ENCODE results near the gene OSBPL8. TPM values are rescaled to one million over a fixed set of nuclear protein-coding genes. Genes with fewer than 3 reads are reported as not detected.

The OSBPL8 gene
- total RNA-seq, 2 experiments from 2014 or later: 86.7 to 87.2 TPM

GRCh38 chr12:76446090-76446489 lies 113.5 kb downstream of the OSBPL8 start:
- POLR2A ChIA-PET: no interaction called here
- CTCF ChIA-PET: interaction anchor here (1.0 kb wide), 1 partner anchor 10 kb away, joined by 3 read pairs; no protein-coding TSS in a partner anchor

GRCh38 chr12:76445462-76445861 lies 114.1 kb downstream of the OSBPL8 start:
- POLR2A ChIA-PET: no interaction called here
- CTCF ChIA-PET: interaction anchor here (1.0 kb wide), 1 partner anchor 11 kb away, joined by 3 read pairs; no protein-coding TSS in a partner anchor

- ChIA-PET CTCF (no interaction called here), POLR2A (interaction anchor here (0.6 kb wide), 1 partner anchor 78 kb away, joined by 4 read pairs; no protein-coding TSS in a partner anchor)
Observed at GRCh38 chr12:76444408-76444984, 115.1 kb downstream of the OSBPL8 start.

GRCh38 chr12:76441016-76441415 lies 118.6 kb downstream of the OSBPL8 start:
- POLR2A ChIA-PET: interaction anchor here (0.6 kb wide), 1 partner anchor 32 kb away, joined by 5 read pairs; no protein-coding TSS in a partner anchor
- CTCF ChIA-PET: interaction anchor here (0.6 kb wide), 1 partner anchor 841 kb away, joined by 3 read pairs; no protein-coding TSS in a partner anchor

GRCh38 chr12:76432733-76433132 lies 126.8 kb downstream of the OSBPL8 start:
- POLR2A ChIA-PET: no interaction called here
- CTCF ChIA-PET: no interaction called here

- ChIA-PET CTCF (no interaction called here), POLR2A (no interaction called here)
Observed at GRCh38 chr12:76428117-76428516, 131.5 kb downstream of the OSBPL8 start.

- ChIA-PET POLR2A (no interaction called here), CTCF (no interaction called here)
Observed at GRCh38 chr12:76426160-76426559, 133.4 kb downstream of the OSBPL8 start.

- CTCF ChIA-PET: no interaction called here
- POLR2A ChIA-PET: no interaction called here
Observed at GRCh38 chr12:76424941-76425340, 134.6 kb downstream of the OSBPL8 start.

GRCh38 chr12:76422543-76423438 lies 136.8 kb downstream of the OSBPL8 start:
- ChIA-PET POLR2A (interaction anchor here (0.5 kb wide), 1 partner anchor 340 kb away, joined by 3 read pairs; no protein-coding TSS in a partner anchor), CTCF (no interaction called here)

- ChIA-PET CTCF (no interaction called here), POLR2A (no interaction called here)
Observed at GRCh38 chr12:76422154-76422542, 137.4 kb downstream of the OSBPL8 start.

GRCh38 chr12:76421046-76421445 lies 138.5 kb downstream of the OSBPL8 start:
- ChIA-PET POLR2A (no interaction called here), CTCF (interaction anchor here (1.1 kb wide), 1 partner anchor 35 kb away, joined by 3 read pairs; no protein-coding TSS in a partner anchor)

GRCh38 chr12:76420222-76420621 lies 139.3 kb downstream of the OSBPL8 start:
- ChIA-PET CTCF (no interaction called here), POLR2A (no interaction called here)

- ChIA-PET CTCF (interaction anchor here (0.6 kb wide), 1 partner anchor 39 kb away, joined by 3 read pairs; no protein-coding TSS in a partner anchor), POLR2A (no interaction called here)
Observed at GRCh38 chr12:76417116-76417515, 142.5 kb downstream of the OSBPL8 start.

GRCh38 chr12:76413121-76413520 lies 146.4 kb downstream of the OSBPL8 start:
- CTCF ChIA-PET: no interaction called here
- POLR2A ChIA-PET: no interaction called here

- POLR2A ChIA-PET: no interaction called here
- CTCF ChIA-PET: no interaction called here
Observed at GRCh38 chr12:76410781-76411180, 148.8 kb downstream of the OSBPL8 start.

- CTCF ChIA-PET: no interaction called here
- POLR2A ChIA-PET: no interaction called here
Observed at GRCh38 chr12:76410371-76410770, 149.2 kb downstream of the OSBPL8 start.

GRCh38 chr12:76409074-76409473 lies 150.5 kb downstream of the OSBPL8 start:
- POLR2A ChIA-PET: no interaction called here
- CTCF ChIA-PET: no interaction called here

GRCh38 chr12:76407710-76408109 lies 151.9 kb downstream of the OSBPL8 start:
- CTCF ChIA-PET: interaction anchor here (0.6 to 0.8 kb wide), 2 partner anchors 369 to 442 kb away, joined by 3 read pairs; no protein-coding TSS in a partner anchor

GRCh38 chr12:76402259-76402658 lies 157.3 kb downstream of the OSBPL8 start:
- CTCF ChIA-PET: no interaction called here
- POLR2A ChIA-PET: no interaction called here

More at GRCh38 chr12:76407710-76408109, 151.9 kb downstream of the OSBPL8 start:
- POLR2A ChIA-PET: no interaction called here

- ChIA-PET CTCF (no interaction called here), POLR2A (no interaction called here)
Observed at GRCh38 chr12:76400136-76400535, 159.4 kb downstream of the OSBPL8 start.

- ChIA-PET POLR2A (no interaction called here), CTCF (no interaction called here)
Observed at GRCh38 chr12:76399040-76399439, 160.5 kb downstream of the OSBPL8 start.

Measured in activated CD8-positive, alpha-beta memory T cell treated with anti-CD3 and anti-CD28 coated beads for 36 hours (primary cell).